ENCODE data around the gene TMEM150B.

- TF ChIP-seq, protein P1, sequence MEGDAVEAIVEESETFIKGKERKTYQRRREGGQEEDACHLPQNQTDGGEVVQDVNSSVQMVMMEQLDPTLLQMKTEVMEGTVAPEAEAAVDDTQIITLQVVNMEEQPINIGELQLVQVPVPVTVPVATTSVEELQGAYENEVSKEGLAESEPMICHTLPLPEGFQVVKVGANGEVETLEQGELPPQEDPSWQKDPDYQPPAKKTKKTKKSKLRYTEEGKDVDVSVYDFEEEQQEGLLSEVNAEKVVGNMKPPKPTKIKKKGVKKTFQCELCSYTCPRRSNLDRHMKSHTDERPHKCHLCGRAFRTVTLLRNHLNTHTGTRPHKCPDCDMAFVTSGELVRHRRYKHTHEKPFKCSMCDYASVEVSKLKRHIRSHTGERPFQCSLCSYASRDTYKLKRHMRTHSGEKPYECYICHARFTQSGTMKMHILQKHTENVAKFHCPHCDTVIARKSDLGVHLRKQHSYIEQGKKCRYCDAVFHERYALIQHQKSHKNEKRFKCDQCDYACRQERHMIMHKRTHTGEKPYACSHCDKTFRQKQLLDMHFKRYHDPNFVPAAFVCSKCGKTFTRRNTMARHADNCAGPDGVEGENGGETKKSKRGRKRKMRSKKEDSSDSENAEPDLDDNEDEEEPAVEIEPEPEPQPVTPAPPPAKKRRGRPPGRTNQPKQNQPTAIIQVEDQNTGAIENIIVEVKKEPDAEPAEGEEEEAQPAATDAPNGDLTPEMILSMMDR (IDR thresholded peaks at IDR 0.05), result no peak
- TF ChIP-seq POLR2A (IDR thresholded peaks at IDR 0.05), result no peak
Measured at GRCh38 chr19:55304279-55304978, 20.7 kb downstream of the TMEM150B start.
